Measurements from ENCODE around the gene PLAAT2.
"Not testable (repeated sequence)": the region's sequence is repeated elsewhere in the genome, so short reads cannot be mapped to it uniquely, and the experiment has no call there.

The PLAAT2 gene

DNA sequence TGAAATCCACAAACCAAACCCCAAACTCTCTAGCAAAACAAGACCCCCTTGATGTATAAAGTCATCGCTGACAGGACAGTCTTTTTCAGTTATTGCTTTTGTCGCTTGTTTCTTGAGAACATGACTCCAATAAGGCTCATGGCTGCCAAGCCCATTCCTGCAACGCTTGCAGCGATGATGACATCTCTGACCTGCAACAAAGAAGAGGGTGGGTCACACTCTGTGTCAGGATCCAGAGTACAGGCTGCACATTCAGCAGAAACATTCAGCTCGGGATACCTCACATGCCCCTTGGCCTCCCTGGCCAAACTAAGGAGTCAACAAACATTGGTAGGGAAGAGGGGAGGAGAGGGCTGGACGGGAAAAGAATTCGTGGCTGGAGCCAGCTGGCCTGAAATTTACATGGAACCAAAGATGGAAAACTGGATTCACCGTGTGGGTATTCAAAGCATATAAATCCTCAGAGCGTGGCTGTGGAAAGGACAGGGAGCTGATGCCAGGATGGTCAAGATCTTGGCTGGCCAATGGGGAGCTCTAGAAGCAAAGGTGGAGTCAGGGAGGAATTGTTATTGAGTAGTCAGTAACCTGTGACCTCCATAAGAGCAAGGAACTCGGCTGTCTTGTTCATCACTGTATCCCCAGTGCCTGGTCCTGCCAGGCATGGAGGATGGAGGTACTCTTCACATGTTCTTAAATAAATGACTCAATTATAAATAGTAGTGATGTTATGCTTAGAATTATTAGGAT lies 11.8 kb upstream of the PLAAT2 start:
- DNase-seq, result no peak

DNA sequence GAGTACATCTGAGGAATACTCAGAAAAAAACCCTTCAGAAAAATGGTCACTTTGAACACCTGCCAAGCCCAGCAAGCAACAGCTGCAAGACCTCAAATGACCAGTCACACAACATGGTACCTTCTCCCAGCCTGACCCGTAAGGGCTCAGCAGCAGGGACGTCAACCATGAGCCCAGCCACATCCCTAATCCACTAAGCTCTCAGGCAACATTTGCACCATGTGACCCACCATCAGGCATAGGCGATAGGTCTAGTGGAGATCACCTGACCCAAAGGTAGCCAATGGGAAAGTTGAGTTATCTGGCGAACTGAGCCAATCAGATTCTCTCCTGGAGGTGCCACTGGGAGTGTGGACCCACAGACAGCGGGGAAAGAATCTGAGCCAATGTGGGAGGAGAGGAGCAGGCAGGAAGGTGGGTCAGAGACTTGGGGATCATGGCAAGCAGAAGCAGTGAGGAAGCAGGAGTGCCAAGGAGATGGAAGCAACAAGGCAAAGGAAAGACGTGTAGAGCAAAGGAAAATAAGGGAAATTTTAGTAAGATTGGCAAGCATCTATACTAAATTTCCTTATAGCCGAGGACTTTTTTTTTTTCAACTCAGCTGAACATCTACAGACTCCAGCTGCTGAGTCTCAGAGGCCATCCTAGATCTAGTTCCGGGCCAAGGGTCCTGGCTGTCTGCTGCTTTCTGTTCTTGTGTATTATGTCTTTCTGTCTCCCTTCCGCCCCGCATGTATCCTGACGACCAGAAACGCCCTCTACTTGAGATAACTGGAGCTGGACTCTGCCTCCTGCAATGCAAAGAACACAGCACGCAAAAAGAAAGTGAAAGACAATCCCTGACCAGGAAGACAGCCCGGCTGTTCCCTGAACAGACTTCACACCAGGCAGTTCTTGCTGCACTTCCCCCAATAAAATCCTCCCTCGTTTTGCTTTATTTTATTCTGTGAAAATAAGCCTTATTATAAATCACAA lies 11.0 kb upstream of the PLAAT2 start:
- DNase-seq, result peak; percentile 84

DNA sequence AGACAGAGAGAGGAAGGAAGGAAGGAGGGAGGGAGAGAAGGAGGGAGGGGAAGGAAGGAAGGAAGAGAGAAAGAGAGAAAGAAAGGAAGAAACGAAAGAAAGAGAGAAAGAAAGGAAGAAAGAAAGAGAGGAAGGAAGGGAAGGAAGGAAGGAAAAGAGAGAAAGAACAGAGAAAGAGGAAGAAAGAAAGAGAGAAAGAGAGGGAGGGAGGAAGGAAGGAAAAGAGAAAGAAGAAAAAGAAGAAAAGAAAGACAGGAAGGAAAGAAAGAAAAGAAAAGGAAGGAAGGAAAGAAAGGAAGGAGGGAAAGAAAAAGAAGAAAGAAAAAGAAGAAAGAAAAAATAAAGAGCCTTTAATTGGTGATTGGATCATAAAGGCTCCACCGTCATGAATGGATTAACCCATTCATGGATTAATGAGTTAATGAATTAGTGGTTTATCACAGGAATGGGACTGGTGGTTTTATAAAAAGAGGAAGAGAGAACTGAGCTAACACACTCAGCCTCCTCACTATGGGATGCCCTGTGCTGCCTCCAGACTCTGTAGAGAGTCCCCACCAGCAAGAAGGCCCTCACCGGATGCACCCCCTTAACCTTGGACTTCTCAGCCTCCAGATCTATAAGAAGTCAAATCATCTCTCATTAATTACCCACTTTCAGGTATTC lies 9.0 kb upstream of the PLAAT2 start:
- DNase-seq, result peak; percentile 44

DNA sequence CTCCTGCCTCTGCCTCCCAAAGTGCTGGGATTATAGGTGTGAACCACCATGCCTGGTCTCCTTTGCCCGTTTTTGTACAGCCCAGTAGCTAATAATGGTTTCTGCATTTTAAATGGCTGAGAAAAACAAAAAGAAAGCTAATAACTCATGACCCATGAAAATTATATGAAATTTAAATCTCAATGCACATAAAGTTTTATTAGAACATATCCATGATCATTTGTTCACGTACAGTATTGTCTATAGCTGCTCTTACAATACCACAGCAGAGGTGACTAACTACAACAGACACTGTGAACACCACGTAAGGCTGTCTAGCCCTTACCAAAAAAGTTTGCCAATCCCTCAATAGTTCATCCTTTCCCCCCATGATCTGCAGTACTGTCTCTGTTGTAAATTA lies 6.4 kb upstream of the PLAAT2 start:
- DNase-seq, result no peak

DNA sequence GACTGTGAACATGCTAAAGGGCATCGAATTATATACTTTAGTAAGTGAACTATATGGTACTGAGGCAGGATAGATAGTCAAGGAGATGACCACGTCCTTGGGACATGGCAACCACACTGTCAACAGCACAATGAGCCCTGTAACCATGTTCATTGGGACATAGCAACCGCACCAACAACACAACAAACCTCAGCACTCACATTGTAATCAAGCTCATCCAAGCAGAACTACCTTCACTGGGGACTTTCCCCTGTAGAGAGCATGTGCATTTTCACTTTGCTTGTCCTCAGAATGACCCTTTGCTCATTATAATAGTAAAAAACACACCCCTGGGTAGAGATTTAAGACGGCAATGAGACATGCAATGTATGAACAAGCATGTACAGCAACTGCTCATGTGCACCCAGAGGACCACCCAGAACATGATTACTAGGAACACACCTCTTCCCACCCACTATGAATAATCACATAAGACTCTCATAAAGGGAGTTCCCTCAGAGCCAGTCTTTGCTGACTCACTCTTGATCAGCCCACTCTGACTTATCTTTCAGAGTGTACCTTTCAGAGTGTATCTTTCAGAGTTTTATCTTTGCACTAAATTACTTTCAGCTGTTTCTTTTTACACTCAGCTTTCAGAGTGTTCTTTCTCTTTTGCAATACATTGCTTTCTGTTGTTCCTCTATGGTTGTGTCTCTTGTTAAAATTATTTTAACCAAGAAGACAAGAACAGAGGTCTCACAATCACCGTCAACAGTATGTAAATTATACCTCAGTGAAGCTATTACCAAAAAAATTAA lies 4.1 kb upstream of the PLAAT2 start:
- peak; percentile 80 for DNase-seq

DNA sequence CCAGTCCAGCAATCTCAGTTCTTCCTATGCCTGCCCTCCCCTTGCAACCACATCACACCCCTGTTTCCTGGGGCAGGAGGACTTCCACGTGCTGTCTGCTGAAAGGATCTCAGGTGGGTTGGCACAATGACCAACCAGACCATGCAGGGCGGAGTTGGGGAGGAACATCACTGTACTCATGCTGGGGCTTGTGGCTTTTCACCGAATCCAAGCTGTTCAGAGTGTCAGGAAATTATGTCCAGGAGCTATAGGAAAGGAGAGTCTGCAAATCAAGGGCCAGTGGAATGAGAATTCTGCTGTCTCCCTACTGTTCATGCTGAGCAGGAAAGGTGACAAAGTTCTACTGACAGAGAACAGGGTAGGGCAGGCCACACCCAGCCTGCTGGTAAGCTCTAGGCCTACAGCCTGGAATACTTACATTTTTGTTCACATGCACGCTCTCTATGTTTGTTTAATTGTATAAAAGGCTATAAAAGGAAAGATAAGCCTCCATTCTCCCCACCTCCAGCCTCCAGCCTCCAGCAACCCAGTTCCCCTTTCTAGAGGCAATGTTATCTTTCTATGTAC lies 1.7 kb upstream of the PLAAT2 start:
- peak; percentile 53 for DNase-seq

DNA sequence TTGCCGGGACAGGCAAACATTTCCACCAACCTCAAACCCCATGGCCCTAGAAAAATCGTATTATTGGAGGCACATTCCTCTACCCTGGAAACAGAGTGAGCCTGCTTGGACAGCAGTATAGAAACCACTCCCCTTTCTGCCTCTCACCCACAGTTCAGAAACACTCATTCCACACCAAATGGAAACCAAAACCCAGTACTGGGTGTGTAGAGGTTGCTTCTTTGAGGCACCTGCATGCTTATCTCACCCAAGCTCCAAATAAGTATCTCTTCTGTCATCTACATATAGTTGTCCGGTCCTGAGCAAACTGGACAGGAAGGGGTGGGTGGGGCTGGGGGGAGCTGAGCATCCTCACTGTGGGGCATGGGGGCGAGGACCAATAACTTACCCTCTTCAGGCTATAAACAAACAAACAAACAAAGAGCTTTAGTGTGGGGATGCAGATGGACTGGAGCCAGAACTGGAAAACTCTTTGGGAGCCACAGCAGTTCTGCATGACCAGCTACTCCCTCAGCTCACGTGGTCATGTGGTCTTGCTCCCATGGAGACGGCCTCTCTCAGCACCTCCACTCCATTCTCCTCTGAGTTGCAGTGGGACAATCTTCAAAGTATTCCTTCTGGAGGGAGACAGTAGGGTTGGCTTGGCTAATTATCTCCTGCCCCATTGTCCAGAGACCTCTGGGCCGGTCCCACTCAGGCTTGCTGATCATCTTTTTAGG lies 1.0 kb upstream of the PLAAT2 start:
- peak; percentile 85 for DNase-seq

DNA sequence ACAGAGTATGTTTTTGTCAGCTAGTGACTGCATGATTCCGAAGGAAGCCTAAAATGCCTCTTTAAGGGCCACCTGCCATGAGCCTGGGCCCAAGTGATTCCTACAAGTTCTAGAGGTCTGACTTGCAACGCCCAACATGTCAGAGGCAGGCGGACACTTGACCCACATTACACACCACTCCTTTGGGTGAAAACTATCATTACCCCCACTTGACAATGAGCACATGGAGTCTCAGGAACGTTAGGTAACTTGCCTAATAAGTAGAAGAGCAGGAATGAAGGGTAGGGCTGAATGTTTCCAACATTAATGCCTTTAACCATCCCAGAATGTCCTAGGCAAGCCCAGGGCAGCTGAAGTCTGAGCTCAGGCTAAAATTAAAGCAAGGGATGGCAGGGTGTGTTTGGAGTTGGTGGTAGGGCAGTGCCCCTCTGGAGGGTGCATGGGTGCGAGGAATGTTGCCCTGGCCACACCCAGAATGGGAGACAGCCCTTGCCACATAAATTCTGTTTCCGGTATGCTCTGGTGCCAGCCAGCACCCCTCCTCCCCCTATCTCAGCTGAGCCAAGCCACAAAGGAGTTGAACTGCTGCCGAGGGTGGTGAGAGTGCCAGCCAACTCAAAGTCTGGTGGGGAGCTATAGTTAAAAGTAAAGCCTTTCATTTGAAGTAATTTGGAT lies 2.5 kb downstream of the PLAAT2 start:
- DNase-seq, result peak; percentile 78

DNA sequence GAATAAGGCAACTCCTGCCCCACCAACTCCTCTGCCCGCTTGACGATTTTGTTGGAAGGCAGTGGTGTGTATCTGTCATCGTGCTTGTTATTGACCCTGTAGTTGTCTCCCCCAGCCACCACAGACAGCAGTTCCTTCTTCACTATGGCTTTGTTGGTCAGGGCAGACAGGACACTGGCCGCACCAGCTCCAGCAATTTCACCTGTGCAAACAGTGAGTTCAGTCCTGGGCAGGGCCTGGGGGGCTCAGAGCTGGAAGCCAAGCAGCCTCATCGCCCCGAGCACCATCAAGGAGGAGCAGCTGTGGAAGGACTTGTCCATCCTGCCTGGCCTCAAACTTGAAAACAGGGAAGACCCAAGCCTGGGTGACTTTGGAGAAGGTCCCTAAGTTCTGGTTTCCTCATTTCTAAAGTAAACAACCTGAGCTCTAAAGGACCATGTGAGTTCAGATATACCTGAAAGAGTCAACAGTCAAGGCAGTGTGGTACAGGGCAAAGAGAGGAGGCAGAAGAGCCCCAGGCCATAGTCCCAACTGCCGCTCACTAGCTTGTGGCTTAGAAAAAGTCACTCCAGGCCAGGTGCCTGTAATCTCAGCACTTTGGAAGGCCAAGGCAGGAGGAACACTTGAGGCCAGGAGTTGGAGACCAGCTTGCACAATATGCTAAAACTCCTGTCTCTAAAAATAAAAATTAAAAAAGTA lies 4.6 kb downstream of the PLAAT2 start:
- DNase-seq, result no peak

DNA sequence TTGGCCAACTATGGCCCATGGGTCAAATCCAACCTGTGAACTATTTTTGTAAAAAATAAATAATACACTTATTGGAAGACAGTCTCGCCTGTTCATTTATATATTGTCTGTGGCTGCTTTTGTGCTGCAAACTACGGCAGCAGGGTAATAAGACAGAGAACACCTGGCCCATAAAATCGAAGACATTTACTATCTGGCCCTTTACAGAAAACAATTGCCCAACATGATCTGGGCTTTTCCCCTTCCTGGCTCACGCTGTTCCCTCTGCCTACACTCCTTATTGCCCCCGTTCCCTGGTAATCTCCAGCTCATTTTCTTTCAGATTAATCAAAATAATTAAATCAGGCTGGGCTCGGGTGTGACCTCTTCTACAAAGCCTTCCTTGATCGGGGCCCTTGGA lies 5.6 kb downstream of the PLAAT2 start:
- DNase-seq, result no peak

DNA sequence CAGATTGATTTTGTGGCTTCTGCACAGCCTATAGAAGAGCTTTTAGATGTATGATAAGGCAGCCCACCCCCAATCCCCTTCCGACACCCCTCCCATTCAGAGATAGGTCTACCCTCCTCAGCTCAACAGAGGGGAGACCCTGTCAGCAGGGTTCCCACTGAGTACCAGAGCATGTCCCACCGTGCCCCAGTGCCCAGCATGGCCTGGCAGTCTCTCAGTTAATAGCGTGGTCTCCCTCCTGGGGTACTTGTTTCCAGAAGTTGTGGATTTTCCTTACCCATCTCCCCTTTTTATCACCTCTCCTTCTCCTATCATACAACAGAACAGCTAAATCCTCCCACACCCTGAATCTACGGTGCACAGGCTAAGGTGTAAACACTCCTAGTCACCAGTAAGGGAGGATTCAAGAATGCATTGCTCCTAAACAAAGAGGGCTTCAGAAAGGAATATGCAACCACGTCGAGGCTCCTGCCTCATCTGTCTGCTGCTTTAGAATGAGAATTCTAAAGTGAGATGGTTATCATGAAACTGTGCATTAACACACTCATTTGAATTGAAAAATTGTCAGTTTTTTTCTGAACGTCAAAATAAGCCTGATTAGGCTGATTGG lies 6.7 kb downstream of the PLAAT2 start:
- DNase-seq, result no peak

DNA sequence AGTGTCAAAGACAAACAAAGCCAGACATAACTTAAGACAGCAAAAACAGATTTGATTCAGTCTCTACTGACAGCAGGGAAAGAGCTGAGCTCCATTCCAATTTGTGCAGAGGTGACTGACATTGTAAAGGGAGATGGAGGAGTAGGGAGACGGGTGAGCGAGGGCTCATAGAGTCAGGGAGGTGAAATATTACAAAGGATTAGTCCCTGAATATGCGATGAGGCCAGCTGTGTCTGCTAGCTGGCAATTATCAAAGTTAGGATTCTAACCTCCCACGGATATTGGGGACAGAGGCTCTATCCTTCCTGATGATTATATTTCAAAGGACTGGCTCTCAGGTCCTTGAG lies 8.3 kb downstream of the PLAAT2 start:
- no peak for DNase-seq

DNA sequence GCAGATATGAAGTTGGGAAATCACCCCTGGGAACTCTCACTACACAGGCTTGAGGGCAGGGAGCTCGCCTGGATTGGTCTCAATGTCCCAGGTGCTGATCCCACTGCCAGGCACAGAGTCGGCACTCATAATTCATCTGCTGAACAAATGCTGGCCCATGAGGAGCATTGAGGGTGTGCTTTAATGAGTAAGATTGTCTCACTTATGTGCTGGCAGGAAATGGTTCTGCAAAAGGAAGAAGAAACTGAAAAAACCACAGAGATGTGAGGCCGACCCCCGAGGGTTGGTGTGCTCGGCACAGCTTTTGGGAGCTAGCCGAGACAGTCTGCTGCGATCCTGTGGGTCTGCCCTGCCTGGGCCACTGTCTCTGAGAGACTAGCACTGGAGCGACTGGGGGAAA lies 9.4 kb downstream of the PLAAT2 start:
- DNase-seq, result no peak

DNA sequence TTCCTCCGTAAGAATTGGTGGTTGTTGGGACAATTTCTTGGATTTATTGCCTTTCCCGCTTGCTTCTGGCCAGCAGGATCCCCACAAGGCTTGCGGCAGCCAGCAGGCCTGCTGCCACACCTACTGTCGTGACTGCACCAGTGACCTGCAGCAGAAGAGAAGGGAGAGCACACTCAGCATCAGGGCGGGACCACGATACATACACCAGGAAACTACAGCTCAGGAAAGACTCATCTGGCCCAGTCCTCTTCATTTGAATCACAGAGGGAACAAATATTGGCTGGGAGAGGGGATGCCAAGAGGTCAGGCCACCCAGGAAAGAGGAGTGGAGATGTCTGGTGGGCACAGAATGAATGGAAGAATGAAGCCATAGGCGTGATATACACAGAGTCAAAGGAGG lies 10.3 kb downstream of the PLAAT2 start:
- no peak for DNase-seq

DNA sequence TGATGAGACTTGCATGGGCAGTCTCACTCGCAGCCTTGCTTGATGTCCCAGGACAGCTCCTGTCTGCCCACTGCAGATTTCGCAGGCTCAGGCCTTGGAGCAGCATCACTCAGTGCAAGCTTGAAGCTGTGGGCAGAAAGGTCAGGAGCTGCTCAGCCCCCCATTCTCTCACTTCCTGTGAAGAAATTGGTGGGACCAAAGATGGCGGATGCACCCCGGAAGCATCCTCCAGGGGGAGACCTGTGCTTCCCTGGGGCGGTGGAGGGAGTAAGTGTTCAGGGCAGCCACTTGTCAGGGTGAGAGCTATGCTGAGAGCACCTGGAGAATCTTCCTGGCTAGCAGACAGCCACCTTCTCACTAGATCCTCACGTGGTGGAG lies 11.3 kb downstream of the PLAAT2 start:
- DNase-seq, result no peak

DNA sequence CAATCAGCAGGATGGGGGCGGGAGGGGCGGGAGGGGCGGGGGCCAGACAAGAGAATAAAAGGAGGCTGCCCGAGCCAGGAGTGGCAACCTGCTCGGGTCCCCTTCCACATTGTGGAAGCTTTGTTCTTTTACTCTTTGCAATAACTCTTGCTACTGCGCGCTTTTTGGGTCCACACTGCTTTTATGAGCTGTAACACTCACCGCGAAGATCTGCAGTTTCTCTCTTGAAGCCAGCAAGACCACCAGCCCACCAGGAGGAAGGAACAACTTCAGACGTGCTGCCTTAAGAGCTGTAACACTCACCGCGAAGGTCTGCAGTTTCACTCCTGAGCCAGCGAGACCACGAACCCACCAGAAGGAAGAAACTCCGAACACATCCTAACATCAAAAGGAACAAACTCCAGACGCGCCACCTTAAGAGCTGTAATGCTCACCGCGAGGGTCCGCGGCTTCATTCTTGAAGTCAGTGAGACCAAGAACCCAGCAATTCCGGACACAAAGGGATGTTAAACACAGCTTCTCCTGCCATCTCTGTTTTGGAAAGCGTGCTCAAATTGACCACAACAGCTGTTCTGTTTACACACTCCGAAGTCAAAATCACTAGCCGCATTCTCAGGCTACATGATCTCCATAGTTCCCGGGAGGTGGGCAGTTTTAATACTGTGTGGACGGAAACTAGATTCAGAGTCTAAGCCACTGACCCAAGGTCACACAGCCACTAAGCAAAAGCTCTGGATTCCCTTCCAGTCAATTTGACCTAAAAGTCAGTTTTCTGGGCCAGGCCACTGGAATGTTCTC lies 11.9 kb downstream of the PLAAT2 start:
- no peak for DNase-seq

DNA sequence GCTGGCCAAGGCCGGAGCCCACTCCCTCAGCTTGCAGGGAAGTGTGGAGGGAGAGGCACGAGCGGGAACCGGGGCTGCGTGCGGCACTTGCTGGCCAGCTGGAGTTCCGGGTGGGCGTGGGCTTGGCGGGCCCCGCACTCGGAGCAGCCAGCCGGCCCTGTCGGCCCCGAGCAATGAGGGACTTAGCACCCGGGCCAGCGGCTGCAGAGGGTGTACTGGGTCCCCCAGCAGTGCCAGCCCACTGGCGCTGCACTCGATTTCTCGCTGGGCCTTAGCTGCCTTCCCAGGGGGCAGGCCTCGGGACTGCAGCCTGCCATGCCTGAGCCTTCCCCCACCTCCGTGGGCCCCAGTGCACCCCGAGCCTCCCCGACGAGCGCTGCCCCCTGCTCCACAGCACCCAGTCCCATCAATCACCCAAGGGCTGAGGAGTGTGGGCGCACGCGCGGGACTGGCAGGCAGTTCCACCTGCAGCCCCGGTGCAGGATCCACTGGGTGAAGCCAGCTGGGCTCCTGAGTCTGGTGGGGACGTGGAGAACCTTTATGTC lies 13.0 kb downstream of the PLAAT2 start:
- DNase-seq, result not testable (repeated sequence)

DNA sequence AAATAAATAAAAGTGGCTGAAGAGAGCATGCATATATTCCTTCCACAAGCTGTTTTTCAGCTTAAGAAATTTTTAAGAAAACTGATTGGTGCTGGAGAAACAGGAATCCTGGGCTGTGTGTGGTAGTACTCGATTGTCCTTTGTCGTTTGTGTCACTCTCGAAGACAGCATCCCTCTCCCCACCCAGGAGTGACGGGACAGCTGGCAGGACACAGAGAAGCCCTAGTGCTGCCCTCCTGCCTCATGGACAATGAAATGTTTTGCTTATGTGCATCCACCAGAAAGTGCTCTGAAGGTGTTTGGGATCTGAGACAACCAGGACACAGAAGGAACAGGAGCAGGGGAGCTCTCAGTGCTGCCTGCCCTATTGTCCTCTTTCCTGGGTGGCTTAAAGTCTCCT lies 13.8 kb downstream of the PLAAT2 start:
- no peak for DNase-seq

DNA sequence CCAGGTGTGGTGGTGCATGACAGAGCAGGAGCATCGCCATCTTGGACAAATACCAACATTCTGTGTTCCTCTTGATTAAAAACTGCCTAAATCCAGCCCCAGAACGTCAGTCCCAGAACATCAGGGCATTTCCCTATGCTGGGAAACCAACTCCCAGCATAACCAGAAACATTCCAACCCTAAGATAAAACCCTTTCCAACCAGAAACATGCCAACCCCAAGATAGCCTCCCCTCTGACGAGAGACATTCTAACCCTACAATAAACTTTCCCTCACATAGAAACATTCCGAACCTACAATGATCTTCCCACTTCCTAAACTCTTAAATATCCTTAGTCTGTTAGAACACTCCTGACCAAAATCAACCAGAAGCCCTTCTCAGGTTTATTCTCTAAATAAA lies 15.0 kb downstream of the PLAAT2 start:
- DNase-seq, result no peak
